PFSK-1 (cell line): Measurements from ENCODE around the gene TUBA4A.

Experiments
- FOXP2 ChIP-seq: optimal IDR thresholded peaks from 2 replicates; pipeline ENCODE3; 2011; ENCODE audit warnings: borderline replicate concordance, control low read depth, inconsistent platforms; ENCODE audit not compliant: insufficient read depth; ENCODE audit errors: extremely low read length, extremely low read depth
- POLR2AphosphoS5 ChIP-seq: IDR thresholded peaks from 2 replicates; pipeline ENCODE4 v1.6.1; 2012; ENCODE audit warnings: low read depth, mild to moderate bottlenecking, control low read depth, low read length, moderate library complexity
- SIN3A ChIP-seq: IDR thresholded peaks from 2 replicates; pipeline ENCODE4 v1.6.1; 2012; ENCODE audit warnings: mild to moderate bottlenecking, low read length, moderate library complexity, borderline replicate concordance; ENCODE audit not compliant: insufficient read depth
- TAF1 ChIP-seq: IDR thresholded peaks from 2 replicates; pipeline ENCODE4 v1.6.1; 2012; ENCODE audit warnings: low read length, control low read depth, borderline replicate concordance; ENCODE audit not compliant: insufficient read depth
- TF ChIP-seq, protein P1 (sequence below), 2 experiments: IDR thresholded peaks; 2 replicates each; pipeline versions ENCODE4 v1.6.1 to v1.8.0; 2011 to 2012; ENCODE audit warnings: low read depth in 2 of 2, low read length in 2 of 2, control low read depth in 1 of 2, inconsistent platforms in 1 of 2, mild to moderate bottlenecking in 1 of 2, moderate library complexity in 1 of 2; ENCODE audit not compliant: insufficient read depth in 1 of 2

TUBA4A gene

GRCh38 chr2:219213486-219214071 is 40.1 kb downstream of the TUBA4A start:
- no peak for TF ChIP-seq SIN3A
- TF ChIP-seq TAF1: no peak
- TF ChIP-seq FOXP2: no peak
- TF ChIP-seq POLR2AphosphoS5: no peak
- TF ChIP-seq, protein P1, sequence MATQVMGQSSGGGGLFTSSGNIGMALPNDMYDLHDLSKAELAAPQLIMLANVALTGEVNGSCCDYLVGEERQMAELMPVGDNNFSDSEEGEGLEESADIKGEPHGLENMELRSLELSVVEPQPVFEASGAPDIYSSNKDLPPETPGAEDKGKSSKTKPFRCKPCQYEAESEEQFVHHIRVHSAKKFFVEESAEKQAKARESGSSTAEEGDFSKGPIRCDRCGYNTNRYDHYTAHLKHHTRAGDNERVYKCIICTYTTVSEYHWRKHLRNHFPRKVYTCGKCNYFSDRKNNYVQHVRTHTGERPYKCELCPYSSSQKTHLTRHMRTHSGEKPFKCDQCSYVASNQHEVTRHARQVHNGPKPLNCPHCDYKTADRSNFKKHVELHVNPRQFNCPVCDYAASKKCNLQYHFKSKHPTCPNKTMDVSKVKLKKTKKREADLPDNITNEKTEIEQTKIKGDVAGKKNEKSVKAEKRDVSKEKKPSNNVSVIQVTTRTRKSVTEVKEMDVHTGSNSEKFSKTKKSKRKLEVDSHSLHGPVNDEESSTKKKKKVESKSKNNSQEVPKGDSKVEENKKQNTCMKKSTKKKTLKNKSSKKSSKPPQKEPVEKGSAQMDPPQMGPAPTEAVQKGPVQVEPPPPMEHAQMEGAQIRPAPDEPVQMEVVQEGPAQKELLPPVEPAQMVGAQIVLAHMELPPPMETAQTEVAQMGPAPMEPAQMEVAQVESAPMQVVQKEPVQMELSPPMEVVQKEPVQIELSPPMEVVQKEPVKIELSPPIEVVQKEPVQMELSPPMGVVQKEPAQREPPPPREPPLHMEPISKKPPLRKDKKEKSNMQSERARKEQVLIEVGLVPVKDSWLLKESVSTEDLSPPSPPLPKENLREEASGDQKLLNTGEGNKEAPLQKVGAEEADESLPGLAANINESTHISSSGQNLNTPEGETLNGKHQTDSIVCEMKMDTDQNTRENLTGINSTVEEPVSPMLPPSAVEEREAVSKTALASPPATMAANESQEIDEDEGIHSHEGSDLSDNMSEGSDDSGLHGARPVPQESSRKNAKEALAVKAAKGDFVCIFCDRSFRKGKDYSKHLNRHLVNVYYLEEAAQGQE (IDR thresholded peaks at IDR 0.05; ENCODE audit: insufficient read depth in 1 of 2, low read depth in 2 of 2, low read length in 2 of 2): no peak

DNA sequence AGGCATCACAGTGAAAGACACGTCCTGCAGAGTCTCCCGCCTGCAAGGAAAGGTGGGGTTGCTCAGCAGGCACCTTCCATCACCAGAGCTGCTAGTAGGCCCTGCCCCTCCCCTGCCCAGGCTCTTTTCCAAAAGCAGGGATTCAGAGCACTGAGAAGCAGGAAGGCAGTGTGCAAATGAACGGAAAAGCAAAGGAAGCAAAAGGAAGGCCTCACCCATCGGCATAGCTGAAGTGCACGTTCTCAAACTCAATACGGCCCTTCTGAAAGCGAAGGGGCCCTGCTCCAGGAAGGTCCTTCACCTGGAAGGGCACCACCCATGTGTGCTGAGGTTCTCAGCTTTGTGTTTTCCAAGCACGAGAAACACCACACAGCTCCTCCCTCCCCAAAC is 40.7 kb downstream of the TUBA4A start:
- TF ChIP-seq SIN3A (no peak), FOXP2 (no peak), TAF1 (no peak), POLR2AphosphoS5 (no peak)
- TF ChIP-seq, protein P1 (IDR thresholded peaks at IDR 0.05; ENCODE audit: insufficient read depth in 1 of 2, low read depth in 2 of 2, low read length in 2 of 2): no peak

DNA sequence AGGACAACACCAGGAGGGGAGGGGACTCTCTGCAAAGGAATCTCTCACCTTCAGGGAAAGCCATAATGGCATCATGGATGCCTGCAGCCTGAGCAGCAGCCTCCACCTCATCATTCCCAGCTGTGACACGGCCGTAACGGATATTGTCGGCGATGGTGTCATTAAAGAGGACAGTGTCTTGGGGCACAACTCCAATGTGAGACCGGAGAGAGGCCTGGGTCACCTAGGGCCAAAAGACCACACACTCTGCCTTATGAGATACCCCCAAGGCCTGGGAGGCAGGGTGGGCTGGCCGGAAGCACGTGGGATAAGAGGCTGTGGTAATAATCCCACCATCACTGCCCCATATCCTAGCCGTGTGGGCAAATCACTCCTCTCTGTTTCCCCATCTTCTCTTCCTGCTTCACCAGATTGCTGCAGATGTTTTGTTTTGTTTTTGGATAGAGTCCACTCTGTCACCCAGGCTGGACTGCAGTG is 42.8 kb downstream of the TUBA4A start:
- TF ChIP-seq POLR2AphosphoS5 (no peak), SIN3A (no peak), FOXP2 (no peak), TAF1 (no peak)
- TF ChIP-seq, protein P1 (IDR thresholded peaks at IDR 0.05; ENCODE audit: insufficient read depth in 1 of 2, low read depth in 2 of 2, low read length in 2 of 2): no peak

DNA sequence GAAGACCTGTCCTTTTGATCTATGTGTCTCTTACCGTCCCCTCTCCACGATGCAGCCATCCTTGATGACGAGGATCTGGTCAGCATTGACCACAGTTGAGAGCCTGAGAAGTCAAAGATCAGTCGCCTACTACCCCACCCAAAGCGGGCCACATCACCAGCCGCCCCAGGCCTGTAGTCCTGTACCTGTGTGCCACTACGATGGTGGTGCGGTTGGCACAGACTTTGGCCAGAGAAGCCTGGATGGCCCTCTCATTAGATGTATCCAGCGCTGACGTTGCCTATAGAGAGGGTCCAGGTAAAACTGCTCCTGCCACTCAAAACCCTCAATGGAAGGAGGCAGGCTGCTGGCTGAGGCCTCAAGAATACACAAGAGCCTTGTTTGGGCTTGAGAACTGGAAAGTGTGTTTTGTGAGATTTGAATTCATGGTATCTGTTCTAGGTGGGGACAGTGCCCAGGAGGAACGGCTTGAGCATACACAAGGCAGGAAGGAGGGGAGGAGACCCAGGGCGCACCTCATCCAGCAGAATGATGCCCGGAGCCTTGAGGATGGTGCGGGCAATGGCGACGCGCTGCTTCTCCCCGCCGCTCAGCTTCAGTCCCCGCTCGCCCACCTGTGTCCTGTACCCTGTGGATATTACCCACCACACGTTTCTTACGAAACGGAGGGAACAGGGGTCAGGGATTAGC is 43.4 kb downstream of the TUBA4A start:
- TF ChIP-seq, protein P1 (IDR thresholded peaks at IDR 0.05; ENCODE audit: insufficient read depth in 1 of 2, low read depth in 2 of 2, low read length in 2 of 2): no peak
